OCI-LY7 (cell line): ENCODE results near the gene SURF1. TPM values are rescaled to one million over a fixed set of nuclear protein-coding genes. Genes with fewer than 3 reads are reported as not detected.

Source experiments
- BruUV-seq: library from RNA; stranded (reverse); fragments of 400-500 nt; replicated peaks from 2 replicates; lab custom pipeline; 2021; lab: Mats Ljungman, UMichigan
- CTCF ChIA-PET: fragments of 300-600 bp; sonication (Branson Sonifier 250); formaldehyde crosslinking; loops from one replicate; lab custom pipeline; 2022; ENCODE audit warnings: antibody characterized with exemption; ENCODE audit not compliant: unreplicated experiment; lab: Charles Lee
- POLR2A ChIA-PET: fragments of 300-600 bp; sonication (Branson Sonifier 250); formaldehyde crosslinking; loops from one replicate; lab custom pipeline; 2022; ENCODE audit warnings: antibody characterized with exemption; lab: Charles Lee
- DNase-seq: peaks from one replicate; pipeline ENCODE4 v3.0.0-alpha.2; 2015; ENCODE audit warnings: low spot score
- H2AFZ ChIP-seq: fragments of 200-600 bp; sonication (generic), shearing (Covaris generic); 2 replicates; pipeline ENCODE4 v1.6.1; 2014; ENCODE audit warnings: mild to moderate bottlenecking, antibody characterized with exemption, low read length, moderate library complexity
- H3K27ac ChIP-seq: fragments of 200-600 bp; sonication (generic); 2 replicates; pipeline ENCODE4 v1.5.1; 2014; ENCODE audit warnings: mixed run types, low read depth, mild to moderate bottlenecking, moderate library complexity, low read length, inconsistent platforms; ENCODE audit not compliant: poor library complexity, severe bottlenecking
- H3K36me3 ChIP-seq: fragments of 200-600 bp; sonication (generic); 2 replicates; pipeline ENCODE4 v1.6.1; 2014; ENCODE audit warnings: mild to moderate bottlenecking, antibody characterized with exemption, low read length, moderate library complexity, mixed read lengths; ENCODE audit not compliant: insufficient read depth
- H3K4me1 ChIP-seq: fragments of 200-600 bp; sonication (generic); 2 replicates; pipeline ENCODE4 v1.5.1; 2014; ENCODE audit warnings: mild to moderate bottlenecking, low read length; ENCODE audit not compliant: insufficient read depth, poor library complexity, severe bottlenecking
- H3K4me2 ChIP-seq: fragments of 200-600 bp; sonication (generic); 2 replicates; pipeline ENCODE4 v1.6.1; 2014; ENCODE audit warnings: mild to moderate bottlenecking, low read length
- H3K4me3 ChIP-seq: fragments of 200-600 bp; sonication (generic); 2 replicates; pipeline ENCODE4 v1.5.1; 2014; ENCODE audit warnings: mild to moderate bottlenecking, low read depth, low read length; ENCODE audit not compliant: poor library complexity, severe bottlenecking
- H3K79me2 ChIP-seq: fragments of 200-600 bp; sonication (generic); 2 replicates; pipeline ENCODE4 v1.6.1; 2016; ENCODE audit warnings: low read depth, mild to moderate bottlenecking, low read length, moderate library complexity, mixed read lengths; ENCODE audit not compliant: insufficient read depth
- H3K9me2 ChIP-seq: fragments of 200-600 bp; sonication (generic); 2 replicates; pipeline ENCODE4 v1.6.1; 2016; ENCODE audit warnings: mild to moderate bottlenecking, low read length, mixed read lengths; ENCODE audit not compliant: insufficient read depth
- H3K9me3 ChIP-seq: fragments of 200-600 bp; sonication (generic); 2 replicates; pipeline ENCODE4 v1.6.1; 2014; ENCODE audit warnings: mild to moderate bottlenecking, mixed run types, low read length, mixed read lengths
- H4K20me1 ChIP-seq: fragments of 200-600 bp; sonication (generic); 2 replicates; pipeline ENCODE4 v1.6.1; 2014; ENCODE audit warnings: mild to moderate bottlenecking, antibody characterized with exemption, low read length, moderate library complexity, mixed read lengths; ENCODE audit not compliant: insufficient read depth
- EZH2phosphoT487 ChIP-seq: fragments of 200-600 bp; sonication (generic); IDR thresholded peaks from 2 replicates; pipeline ENCODE4 v1.6.1; 2018; ENCODE audit warnings: low read depth, borderline replicate concordance, mild to moderate bottlenecking, mixed run types, antibody characterized with exemption, low read length, moderate library complexity, mixed read lengths
- intact Hi-C: fragments of 100-400 bp; cut with micrococcal nuclease; formaldehyde crosslinking; loops from one replicate; pipeline ENCODE4 v1.10.0; 2022; ENCODE audit not compliant: unreplicated experiment
- total RNA-seq, 2 experiments: library from RNA; depleted of rRNA in 1 of 2; stranded (reverse); fragments of >200 nt in 1 of 2; shearing (Covaris generic) in 1 of 2; gene quantifications; 2 replicates each; pipeline ENCODE4 v1.2.3, GENCODE V29; 2014 to 2022
- TF ChIP-seq, protein P1 (sequence below): fragments of 200-600 bp; sonication (generic); conservative IDR thresholded peaks from 2 replicates; pipeline ENCODE4 v1.5.1; 2014; ENCODE audit warnings: mild to moderate bottlenecking, antibody characterized with exemption, low read length, moderate library complexity, mixed read lengths

Gene SURF1
- total RNA-seq, 2 experiments from 2014 or later = 22.9 to 38.9 TPM

DNA sequence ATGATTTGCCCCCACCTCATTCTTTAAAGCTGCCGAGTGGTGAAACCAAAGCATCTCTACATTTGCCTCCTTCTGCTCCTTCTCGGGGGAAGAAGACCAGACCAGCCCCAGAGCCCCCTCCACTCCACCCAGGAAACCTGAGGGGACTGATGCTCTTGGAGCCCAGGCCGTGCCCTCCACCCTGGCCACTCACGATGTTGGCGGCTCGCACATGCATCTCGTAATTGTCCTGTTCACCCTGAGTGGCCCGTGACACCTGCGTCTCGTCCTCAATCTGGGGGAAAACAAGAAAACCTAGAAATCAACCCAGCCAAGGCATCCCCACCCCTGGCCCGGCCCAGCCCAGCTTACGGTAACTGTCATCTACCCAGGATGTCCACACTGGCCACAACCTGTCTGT lies 11.3 kb downstream of the SURF1 start:
- no peaks in the 10 kb centered on the region for H3K9me2 ChIP-seq
- no peak overlapping the region for H3K4me3 ChIP-seq
- no peak overlapping the region for H3K4me2 ChIP-seq
- H3K79me2 ChIP-seq = peaks cover 43% of the 10 kb centered on the region
- ChIA-PET POLR2A (no interaction called here), CTCF (no interaction called here)
- no peak overlapping the region for H2AFZ ChIP-seq
- no peaks in the 10 kb centered on the region for H3K9me3 ChIP-seq
- no TSS peak for BruUV-seq
- intact Hi-C loops = loop anchor here (5.0 kb wide), 1 partner anchor 72 kb away; the partner anchor contains the start of gene REXO4
- no peak for DNase-seq
- peaks cover 14% of the 10 kb centered on the region for H4K20me1 ChIP-seq
- peaks cover 84% of the 10 kb centered on the region for H3K36me3 ChIP-seq
- H3K4me1 ChIP-seq = peaks cover 36% of the 10 kb centered on the region
- H3K27ac ChIP-seq = no peak overlapping the region
- TF ChIP-seq, protein P1, sequence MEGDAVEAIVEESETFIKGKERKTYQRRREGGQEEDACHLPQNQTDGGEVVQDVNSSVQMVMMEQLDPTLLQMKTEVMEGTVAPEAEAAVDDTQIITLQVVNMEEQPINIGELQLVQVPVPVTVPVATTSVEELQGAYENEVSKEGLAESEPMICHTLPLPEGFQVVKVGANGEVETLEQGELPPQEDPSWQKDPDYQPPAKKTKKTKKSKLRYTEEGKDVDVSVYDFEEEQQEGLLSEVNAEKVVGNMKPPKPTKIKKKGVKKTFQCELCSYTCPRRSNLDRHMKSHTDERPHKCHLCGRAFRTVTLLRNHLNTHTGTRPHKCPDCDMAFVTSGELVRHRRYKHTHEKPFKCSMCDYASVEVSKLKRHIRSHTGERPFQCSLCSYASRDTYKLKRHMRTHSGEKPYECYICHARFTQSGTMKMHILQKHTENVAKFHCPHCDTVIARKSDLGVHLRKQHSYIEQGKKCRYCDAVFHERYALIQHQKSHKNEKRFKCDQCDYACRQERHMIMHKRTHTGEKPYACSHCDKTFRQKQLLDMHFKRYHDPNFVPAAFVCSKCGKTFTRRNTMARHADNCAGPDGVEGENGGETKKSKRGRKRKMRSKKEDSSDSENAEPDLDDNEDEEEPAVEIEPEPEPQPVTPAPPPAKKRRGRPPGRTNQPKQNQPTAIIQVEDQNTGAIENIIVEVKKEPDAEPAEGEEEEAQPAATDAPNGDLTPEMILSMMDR = no peak
- TF ChIP-seq EZH2phosphoT487 = no peak

- H3K4me2 ChIP-seq = no peak overlapping the region
- no peaks in the 10 kb centered on the region for H3K9me3 ChIP-seq
- H3K4me1 ChIP-seq = peaks cover 30% of the 10 kb centered on the region
- H3K9me2 ChIP-seq = no peaks in the 10 kb centered on the region
- ChIA-PET CTCF (no interaction called here), POLR2A (interaction anchor here (1.1 kb wide), 1 partner anchor 115 kb away, joined by 5 read pairs; the partner anchor contains the start of gene CACFD1)
- BruUV-seq = no TSS peak
- H2AFZ ChIP-seq = no peak overlapping the region
- H4K20me1 ChIP-seq = peaks cover 5% of the 10 kb centered on the region
- TF ChIP-seq, protein P1 = no peak
- TF ChIP-seq EZH2phosphoT487 = no peak
- H3K79me2 ChIP-seq = peaks cover 34% of the 10 kb centered on the region
- intact Hi-C loops = no loop called here
- no peak for DNase-seq
- H3K36me3 ChIP-seq = peaks cover 84% of the 10 kb centered on the region
- H3K27ac ChIP-seq = no peak overlapping the region
- no peak overlapping the region for H3K4me3 ChIP-seq
These were observed 12.2 kb downstream of the SURF1 start for GRCh38 chr9:133344071-133344470.

- H3K4me2 ChIP-seq = no peak overlapping the region
- no peak for DNase-seq
- no peaks in the 10 kb centered on the region for H3K9me3 ChIP-seq
- no TSS peak for BruUV-seq
- H3K27ac ChIP-seq = no peak overlapping the region
- H3K79me2 ChIP-seq = peaks cover 23% of the 10 kb centered on the region
- H3K9me2 ChIP-seq = no peaks in the 10 kb centered on the region
- peaks cover 86% of the 10 kb centered on the region for H3K36me3 ChIP-seq
- POLR2A ChIA-PET = no interaction called here
- CTCF ChIA-PET = no interaction called here
- TF ChIP-seq, protein P1 = no peak; the same call in 1 of the 2 replicates
- no peak for TF ChIP-seq EZH2phosphoT487
- no peak overlapping the region for H2AFZ ChIP-seq
- intact Hi-C loops = no loop called here
- peaks cover 30% of the 10 kb centered on the region for H3K4me1 ChIP-seq
- H4K20me1 ChIP-seq = no peaks in the 10 kb centered on the region
- no peak overlapping the region for H3K4me3 ChIP-seq
These were observed 13.7 kb downstream of the SURF1 start for GRCh38 chr9:133342570-133342969.
